ENCODE data around the gene PTCH1. TPM values are rescaled to one million over a fixed set of nuclear protein-coding genes. Genes with fewer than 3 reads are reported as not detected.

PTCH1 gene
- total and polyA plus RNA-seq, 10 of the 15 experiments (the other 5 are each of a cell fraction or from before 2014, with no cell fraction given) = 0.16 to 6.1 (median 2.6) TPM

DNA sequence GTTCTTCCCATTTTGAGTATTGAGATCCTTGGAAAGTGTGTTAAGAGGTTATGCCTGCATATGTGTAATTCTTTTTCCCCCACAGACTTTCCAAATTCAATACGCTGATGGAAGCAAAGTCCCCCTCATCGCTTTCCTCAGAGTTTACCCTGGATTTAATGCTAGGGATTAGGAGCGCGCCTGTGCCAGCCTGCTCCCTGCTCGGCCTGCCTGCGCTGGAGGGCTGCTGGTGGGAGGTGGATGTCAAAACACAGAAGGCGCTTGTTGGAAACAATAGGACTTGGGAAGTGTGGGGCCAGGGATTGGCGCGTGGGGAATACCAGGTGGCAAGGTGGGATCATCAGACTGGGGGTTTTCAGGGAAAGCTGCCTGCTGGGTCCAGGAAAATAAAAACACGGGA lies 39.8 kb upstream of the PTCH1 start:
- CTCF ChIA-PET = no interaction called here
- Histone ChIP-seq H3K4me3 (no peak overlapping the region), H4K20me1 (ENCODE audit: control insufficient read depth, insufficient read depth) (no peaks in the 10 kb centered on the region), H3K27ac (ENCODE audit: control insufficient read depth, insufficient read depth) (no peak overlapping the region), H3K9me3 (replicated peaks; ENCODE audit: control insufficient read depth, insufficient read depth, low read length) (no peaks in the 10 kb centered on the region), H2AFZ (ENCODE audit: control insufficient read depth, low read depth, low read length) (no peak overlapping the region), H3K9ac (ENCODE audit: control insufficient read depth, insufficient read depth, low read length) (no peak overlapping the region), H3K79me2 (ENCODE audit: control insufficient read depth, insufficient read depth, low read length) (no peaks in the 10 kb centered on the region), H3K27me3 (replicated peaks in 1 of 2; ENCODE audit: control insufficient read depth in 2 of 2, insufficient read depth in 2 of 2, low read length in 1 of 2) (no peaks in the 10 kb centered on the region; a peak in 2 of 4 replicates), H3K36me3 (ENCODE audit: control insufficient read depth in 2 of 2, insufficient read depth in 2 of 2, low read length in 1 of 2) (no peaks in the 10 kb centered on the region), H3K4me1 (ENCODE audit: control insufficient read depth, insufficient read depth, low read length) (no peaks in the 10 kb centered on the region), H3K4me2 (ENCODE audit: control insufficient read depth, insufficient read depth) (no peak overlapping the region)
- intact Hi-C loops (cut with micrococcal nuclease; ENCODE audit: unreplicated experiment) (no loop called here), in situ Hi-C loops (cut with MboI) (no loop called here)
- RAD21 ChIA-PET (ENCODE audit: unreplicated experiment) = no interaction called here
- SMC1A ChIA-PET (ENCODE audit: uncharacterized antibody, unreplicated experiment) = no interaction called here
- FAIRE-seq = no peak
- POLR2A ChIA-PET = no interaction called here
- BruUV-seq (replicated peaks) = no TSS peak
- TF ChIP-seq POLR2AphosphoS5 (IDR thresholded peaks at IDR 0.05; ENCODE audit: low read length) = no peak
- TF ChIP-seq, protein P1, sequence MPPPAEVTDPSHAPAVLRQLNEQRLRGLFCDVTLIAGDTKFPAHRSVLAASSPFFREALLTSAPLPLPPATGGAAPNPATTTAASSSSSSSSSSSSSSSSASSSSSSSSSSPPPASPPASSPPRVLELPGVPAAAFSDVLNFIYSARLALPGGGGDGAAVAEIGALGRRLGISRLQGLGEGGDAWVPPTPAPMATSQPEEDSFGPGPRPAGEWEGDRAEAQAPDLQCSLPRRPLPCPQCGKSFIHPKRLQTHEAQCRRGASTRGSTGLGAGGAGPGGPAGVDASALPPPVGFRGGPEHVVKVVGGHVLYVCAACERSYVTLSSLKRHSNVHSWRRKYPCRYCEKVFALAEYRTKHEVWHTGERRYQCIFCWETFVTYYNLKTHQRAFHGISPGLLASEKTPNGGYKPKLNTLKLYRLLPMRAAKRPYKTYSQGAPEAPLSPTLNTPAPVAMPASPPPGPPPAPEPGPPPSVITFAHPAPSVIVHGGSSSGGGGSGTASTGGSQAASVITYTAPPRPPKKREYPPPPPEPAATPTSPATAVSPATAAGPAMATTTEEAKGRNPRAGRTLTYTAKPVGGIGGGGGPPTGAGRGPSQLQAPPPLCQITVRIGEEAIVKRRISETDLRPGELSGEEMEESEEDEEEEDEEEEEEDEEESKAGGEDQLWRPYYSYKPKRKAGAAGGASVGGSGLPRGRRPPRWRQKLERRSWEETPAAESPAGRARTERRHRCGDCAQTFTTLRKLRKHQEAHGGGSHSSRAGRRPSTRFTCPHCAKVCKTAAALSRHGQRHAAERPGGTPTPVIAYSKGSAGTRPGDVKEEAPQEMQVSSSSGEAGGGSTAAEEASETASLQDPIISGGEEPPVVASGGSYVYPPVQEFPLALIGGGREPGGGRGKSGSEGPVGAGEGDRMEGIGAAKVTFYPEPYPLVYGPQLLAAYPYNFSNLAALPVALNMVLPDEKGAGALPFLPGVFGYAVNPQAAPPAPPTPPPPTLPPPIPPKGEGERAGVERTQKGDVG (CRISPR knock-in tag; IDR thresholded peaks at IDR 0.05) = no peak
- TF ChIP-seq CBFB (IDR thresholded peaks at IDR 0.05; ENCODE audit: low read depth) = no peak
- TF ChIP-seq HDAC6 (IDR thresholded peaks at IDR 0.05; ENCODE audit: unreplicated experiment) = no peak
- TF ChIP-seq POLR2A (IDR thresholded peaks at IDR 0.05; ENCODE audit: low read depth, low read length) = no peak
- TF ChIP-seq, protein P2, sequence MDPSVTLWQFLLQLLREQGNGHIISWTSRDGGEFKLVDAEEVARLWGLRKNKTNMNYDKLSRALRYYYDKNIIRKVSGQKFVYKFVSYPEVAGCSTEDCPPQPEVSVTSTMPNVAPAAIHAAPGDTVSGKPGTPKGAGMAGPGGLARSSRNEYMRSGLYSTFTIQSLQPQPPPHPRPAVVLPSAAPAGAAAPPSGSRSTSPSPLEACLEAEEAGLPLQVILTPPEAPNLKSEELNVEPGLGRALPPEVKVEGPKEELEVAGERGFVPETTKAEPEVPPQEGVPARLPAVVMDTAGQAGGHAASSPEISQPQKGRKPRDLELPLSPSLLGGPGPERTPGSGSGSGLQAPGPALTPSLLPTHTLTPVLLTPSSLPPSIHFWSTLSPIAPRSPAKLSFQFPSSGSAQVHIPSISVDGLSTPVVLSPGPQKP (IDR thresholded peaks at IDR 0.05; ENCODE audit: low read depth, low read length) = no peak
- TF ChIP-seq NFIC (IDR thresholded peaks at IDR 0.05; ENCODE audit: low read depth, low read length) = no peak
- TF ChIP-seq KLF5 (IDR thresholded peaks at IDR 0.05; ENCODE audit: partially characterized antibody) = no peak
- no peak for TF ChIP-seq DPF2 (IDR thresholded peaks at IDR 0.05)
- TF ChIP-seq KAT2A (conservative IDR thresholded peaks at IDR 0.05; ENCODE audit: control insufficient read depth, low read depth, low read length) = no peak
- no peak for TF ChIP-seq NFYA (IDR thresholded peaks at IDR 0.05; ENCODE audit: borderline replicate concordance, low read depth, low read length)
- TF ChIP-seq, protein P3, sequence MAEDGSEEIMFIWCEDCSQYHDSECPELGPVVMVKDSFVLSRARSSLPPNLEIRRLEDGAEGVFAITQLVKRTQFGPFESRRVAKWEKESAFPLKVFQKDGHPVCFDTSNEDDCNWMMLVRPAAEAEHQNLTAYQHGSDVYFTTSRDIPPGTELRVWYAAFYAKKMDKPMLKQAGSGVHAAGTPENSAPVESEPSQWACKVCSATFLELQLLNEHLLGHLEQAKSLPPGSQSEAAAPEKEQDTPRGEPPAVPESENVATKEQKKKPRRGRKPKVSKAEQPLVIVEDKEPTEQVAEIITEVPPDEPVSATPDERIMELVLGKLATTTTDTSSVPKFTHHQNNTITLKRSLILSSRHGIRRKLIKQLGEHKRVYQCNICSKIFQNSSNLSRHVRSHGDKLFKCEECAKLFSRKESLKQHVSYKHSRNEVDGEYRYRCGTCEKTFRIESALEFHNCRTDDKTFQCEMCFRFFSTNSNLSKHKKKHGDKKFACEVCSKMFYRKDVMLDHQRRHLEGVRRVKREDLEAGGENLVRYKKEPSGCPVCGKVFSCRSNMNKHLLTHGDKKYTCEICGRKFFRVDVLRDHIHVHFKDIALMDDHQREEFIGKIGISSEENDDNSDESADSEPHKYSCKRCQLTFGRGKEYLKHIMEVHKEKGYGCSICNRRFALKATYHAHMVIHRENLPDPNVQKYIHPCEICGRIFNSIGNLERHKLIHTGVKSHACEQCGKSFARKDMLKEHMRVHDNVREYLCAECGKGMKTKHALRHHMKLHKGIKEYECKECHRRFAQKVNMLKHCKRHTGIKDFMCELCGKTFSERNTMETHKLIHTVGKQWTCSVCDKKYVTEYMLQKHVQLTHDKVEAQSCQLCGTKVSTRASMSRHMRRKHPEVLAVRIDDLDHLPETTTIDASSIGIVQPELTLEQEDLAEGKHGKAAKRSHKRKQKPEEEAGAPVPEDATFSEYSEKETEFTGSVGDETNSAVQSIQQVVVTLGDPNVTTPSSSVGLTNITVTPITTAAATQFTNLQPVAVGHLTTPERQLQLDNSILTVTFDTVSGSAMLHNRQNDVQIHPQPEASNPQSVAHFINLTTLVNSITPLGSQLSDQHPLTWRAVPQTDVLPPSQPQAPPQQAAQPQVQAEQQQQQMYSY (CRISPR knock-in tag; IDR thresholded peaks at IDR 0.05) = no peak
- TF ChIP-seq HDAC2 (IDR thresholded peaks at IDR 0.05) = no peak
- no peak for TF ChIP-seq SMC3 (IDR thresholded peaks at IDR 0.05; ENCODE audit: borderline replicate concordance, low read length)
- TF ChIP-seq, protein P4, sequence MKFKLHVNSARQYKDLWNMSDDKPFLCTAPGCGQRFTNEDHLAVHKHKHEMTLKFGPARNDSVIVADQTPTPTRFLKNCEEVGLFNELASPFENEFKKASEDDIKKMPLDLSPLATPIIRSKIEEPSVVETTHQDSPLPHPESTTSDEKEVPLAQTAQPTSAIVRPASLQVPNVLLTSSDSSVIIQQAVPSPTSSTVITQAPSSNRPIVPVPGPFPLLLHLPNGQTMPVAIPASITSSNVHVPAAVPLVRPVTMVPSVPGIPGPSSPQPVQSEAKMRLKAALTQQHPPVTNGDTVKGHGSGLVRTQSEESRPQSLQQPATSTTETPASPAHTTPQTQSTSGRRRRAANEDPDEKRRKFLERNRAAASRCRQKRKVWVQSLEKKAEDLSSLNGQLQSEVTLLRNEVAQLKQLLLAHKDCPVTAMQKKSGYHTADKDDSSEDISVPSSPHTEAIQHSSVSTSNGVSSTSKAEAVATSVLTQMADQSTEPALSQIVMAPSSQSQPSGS (IDR thresholded peaks at IDR 0.05; ENCODE audit: low read length) = no peak
- TF ChIP-seq STAT3 (IDR thresholded peaks at IDR 0.05; ENCODE audit: low read depth, low read length) = no peak
- TF ChIP-seq, protein P5, sequence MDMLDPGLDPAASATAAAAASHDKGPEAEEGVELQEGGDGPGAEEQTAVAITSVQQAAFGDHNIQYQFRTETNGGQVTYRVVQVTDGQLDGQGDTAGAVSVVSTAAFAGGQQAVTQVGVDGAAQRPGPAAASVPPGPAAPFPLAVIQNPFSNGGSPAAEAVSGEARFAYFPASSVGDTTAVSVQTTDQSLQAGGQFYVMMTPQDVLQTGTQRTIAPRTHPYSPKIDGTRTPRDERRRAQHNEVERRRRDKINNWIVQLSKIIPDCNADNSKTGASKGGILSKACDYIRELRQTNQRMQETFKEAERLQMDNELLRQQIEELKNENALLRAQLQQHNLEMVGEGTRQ (IDR thresholded peaks at IDR 0.05; ENCODE audit: borderline replicate concordance, low read depth, low read length) = no peak
- WGBS (ENCODE audit: insufficient coverage, insufficient replicate concordance, low lambda C conversion rate, missing lambda C conversion rate) = 95% methylated on average over 10 of the region's 10 CpGs
- no peak for ATAC-seq
- no peak for DNase-seq (ENCODE audit: low read depth, low spot score)

Measured in GM12878 (cell line).